ENCODE data around the gene ANKHD1. TPM values are rescaled to one million over a fixed set of nuclear protein-coding genes. Genes with fewer than 3 reads are reported as not detected.

Gene ANKHD1
- total RNA-seq, 1 experiment from 2014 or later: 140 TPM

DNA sequence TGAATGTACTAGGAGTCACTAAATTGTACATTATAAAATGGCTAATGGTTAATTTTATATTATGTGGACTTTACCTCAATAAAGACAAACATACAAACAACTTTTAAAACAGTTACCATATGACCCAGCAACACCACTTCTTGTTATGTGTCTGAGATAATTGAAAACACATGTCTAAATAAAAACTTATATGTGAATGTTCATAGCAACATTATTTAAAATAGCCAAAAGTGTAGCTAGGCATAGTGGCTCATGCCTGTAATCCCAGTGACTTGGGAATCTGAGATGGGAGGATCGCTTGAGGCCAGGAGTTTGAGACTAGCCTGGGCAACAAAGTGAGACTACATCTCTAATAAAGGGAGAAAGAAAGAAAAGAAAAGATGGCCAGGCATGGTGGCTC lies 185.9 kb downstream of the ANKHD1 start:
- DNase-seq (ENCODE audit: low read depth, low spot score): no peak
- intact Hi-C loops (cut with micrococcal nuclease; ENCODE audit: unreplicated experiment): no loop called here
- H3K4me1 ChIP-seq (ENCODE audit: control insufficient read depth, insufficient read depth, low read length): no peaks in the 10 kb centered on the region
- no peak overlapping the region for H3K4me3 ChIP-seq (ENCODE audit: low read depth in 2 of 2, low read length in 2 of 2)
- H3K27ac ChIP-seq (ENCODE audit: low read length): no peak overlapping the region
- TF ChIP-seq CTCF (IDR thresholded peaks at IDR 0.05) (no peak), POLR2AphosphoS5 (IDR thresholded peaks at IDR 0.05; ENCODE audit: low read depth, low read length) (no peak), SIN3A (IDR thresholded peaks at IDR 0.05; ENCODE audit: borderline replicate concordance, insufficient read depth, low read depth, low read length) (no peak), TCF7L2 (IDR thresholded peaks at IDR 0.05; ENCODE audit: low read depth, low read length) (no peak)
- TF ChIP-seq, protein P1, sequence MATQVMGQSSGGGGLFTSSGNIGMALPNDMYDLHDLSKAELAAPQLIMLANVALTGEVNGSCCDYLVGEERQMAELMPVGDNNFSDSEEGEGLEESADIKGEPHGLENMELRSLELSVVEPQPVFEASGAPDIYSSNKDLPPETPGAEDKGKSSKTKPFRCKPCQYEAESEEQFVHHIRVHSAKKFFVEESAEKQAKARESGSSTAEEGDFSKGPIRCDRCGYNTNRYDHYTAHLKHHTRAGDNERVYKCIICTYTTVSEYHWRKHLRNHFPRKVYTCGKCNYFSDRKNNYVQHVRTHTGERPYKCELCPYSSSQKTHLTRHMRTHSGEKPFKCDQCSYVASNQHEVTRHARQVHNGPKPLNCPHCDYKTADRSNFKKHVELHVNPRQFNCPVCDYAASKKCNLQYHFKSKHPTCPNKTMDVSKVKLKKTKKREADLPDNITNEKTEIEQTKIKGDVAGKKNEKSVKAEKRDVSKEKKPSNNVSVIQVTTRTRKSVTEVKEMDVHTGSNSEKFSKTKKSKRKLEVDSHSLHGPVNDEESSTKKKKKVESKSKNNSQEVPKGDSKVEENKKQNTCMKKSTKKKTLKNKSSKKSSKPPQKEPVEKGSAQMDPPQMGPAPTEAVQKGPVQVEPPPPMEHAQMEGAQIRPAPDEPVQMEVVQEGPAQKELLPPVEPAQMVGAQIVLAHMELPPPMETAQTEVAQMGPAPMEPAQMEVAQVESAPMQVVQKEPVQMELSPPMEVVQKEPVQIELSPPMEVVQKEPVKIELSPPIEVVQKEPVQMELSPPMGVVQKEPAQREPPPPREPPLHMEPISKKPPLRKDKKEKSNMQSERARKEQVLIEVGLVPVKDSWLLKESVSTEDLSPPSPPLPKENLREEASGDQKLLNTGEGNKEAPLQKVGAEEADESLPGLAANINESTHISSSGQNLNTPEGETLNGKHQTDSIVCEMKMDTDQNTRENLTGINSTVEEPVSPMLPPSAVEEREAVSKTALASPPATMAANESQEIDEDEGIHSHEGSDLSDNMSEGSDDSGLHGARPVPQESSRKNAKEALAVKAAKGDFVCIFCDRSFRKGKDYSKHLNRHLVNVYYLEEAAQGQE (IDR thresholded peaks at IDR 0.05; ENCODE audit: insufficient read depth in 1 of 2, low read depth in 2 of 2, low read length in 1 of 2): no peak
- H3K9me3 ChIP-seq (ENCODE audit: control insufficient read depth, insufficient read depth, low read depth, low read length): no peaks in the 10 kb centered on the region
- no TSS peak for BruUV-seq (replicated peaks)
- in situ Hi-C loops (cut with HindIII; ENCODE audit: low pct_unique_long_range_greater_than_20kb, low sequenced_read_pairs): no loop called here
- H3K36me3 ChIP-seq (ENCODE audit: control insufficient read depth, insufficient read depth, low read length): no peaks in the 10 kb centered on the region
- no peak for ATAC-seq
- ChIA-PET POLR2A (interaction anchor here (0.7 kb wide), 1 partner anchor 30 kb away, joined by 4 read pairs; the partner anchor contains the start of gene SRA1), CTCF (no interaction called here)
- H3K27me3 ChIP-seq (ENCODE audit: control insufficient read depth, insufficient read depth, low read length): no peaks in the 10 kb centered on the region

DNA sequence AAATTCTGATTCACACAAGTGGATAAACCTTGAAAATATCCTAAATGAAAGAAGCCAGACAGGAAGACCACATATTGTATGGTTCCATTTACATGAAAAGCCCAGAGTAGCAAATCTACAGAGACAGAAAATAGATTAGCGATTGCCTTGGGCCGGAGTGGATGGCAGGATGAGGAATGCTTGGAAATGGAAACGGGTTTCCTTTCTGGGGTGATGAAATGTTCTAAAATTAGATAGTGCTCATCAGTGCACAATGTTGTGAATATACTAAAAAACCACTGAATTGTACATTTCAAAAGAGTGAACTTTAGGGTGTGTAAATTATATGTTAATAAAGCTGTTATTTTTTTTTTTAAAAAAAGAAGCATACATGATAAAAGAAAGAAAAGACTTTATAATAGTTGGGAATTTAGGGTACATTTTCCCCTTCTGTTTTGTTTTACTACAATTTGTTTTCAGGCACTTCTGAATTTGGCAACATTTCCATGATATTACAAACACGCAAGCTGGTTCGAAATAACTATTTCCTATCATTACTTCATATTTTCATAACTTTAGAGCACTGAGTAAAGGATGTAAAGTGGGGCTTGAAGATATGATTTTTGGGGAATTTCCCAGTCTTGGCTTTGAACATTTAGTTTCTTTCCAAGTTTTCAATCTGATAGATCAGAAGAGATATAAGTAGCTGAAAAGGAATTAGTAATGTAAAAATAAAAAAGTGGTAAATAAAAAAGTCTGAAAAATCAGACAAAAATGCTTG lies 186.9 kb downstream of the ANKHD1 start:
- Histone ChIP-seq H3K9me3 (ENCODE audit: control insufficient read depth, insufficient read depth, low read depth, low read length) (no peaks in the 10 kb centered on the region), H3K4me3 (ENCODE audit: low read depth in 2 of 2, low read length in 2 of 2) (no peak overlapping the region), H3K36me3 (ENCODE audit: control insufficient read depth, insufficient read depth, low read length) (no peaks in the 10 kb centered on the region), H3K27me3 (ENCODE audit: control insufficient read depth, insufficient read depth, low read length) (no peaks in the 10 kb centered on the region), H3K4me1 (ENCODE audit: control insufficient read depth, insufficient read depth, low read length) (no peaks in the 10 kb centered on the region), H3K27ac (ENCODE audit: low read length) (no peak overlapping the region)
- POLR2A ChIA-PET: no interaction called here
- no TSS peak for BruUV-seq (replicated peaks)
- no peak for ATAC-seq
- intact Hi-C loops (cut with micrococcal nuclease; ENCODE audit: unreplicated experiment): no loop called here
- no peak for TF ChIP-seq TCF7L2 (IDR thresholded peaks at IDR 0.05; ENCODE audit: low read depth, low read length)
- no peak for TF ChIP-seq SIN3A (IDR thresholded peaks at IDR 0.05; ENCODE audit: borderline replicate concordance, insufficient read depth, low read depth, low read length)
- TF ChIP-seq, protein P1 (IDR thresholded peaks at IDR 0.05; ENCODE audit: insufficient read depth in 1 of 2, low read depth in 2 of 2, low read length in 1 of 2): no peak
- no peak for TF ChIP-seq POLR2AphosphoS5 (IDR thresholded peaks at IDR 0.05; ENCODE audit: low read depth, low read length)
- TF ChIP-seq CTCF (IDR thresholded peaks at IDR 0.05): no peak
- no peak for DNase-seq (ENCODE audit: low read depth, low spot score)
- CTCF ChIA-PET: interaction anchor here (0.5 kb wide), 1 partner anchor 12 kb away, joined by 3 read pairs; no protein-coding TSS in a partner anchor
- in situ Hi-C loops (cut with HindIII; ENCODE audit: low pct_unique_long_range_greater_than_20kb, low sequenced_read_pairs): no loop called here
